Activated naive CD4-positive, alpha-beta T cell treated with anti-CD3 and anti-CD28 coated beads, Interleukin-2, amount 50 U/mL, for 16 hours (primary cell): ENCODE data around the gene HSD11B1.

Source experiments
- DNase-seq: peaks from one replicate; pipeline ENCODE4 v3.0.0-alpha.2; 2020

HSD11B1 gene

DNA sequence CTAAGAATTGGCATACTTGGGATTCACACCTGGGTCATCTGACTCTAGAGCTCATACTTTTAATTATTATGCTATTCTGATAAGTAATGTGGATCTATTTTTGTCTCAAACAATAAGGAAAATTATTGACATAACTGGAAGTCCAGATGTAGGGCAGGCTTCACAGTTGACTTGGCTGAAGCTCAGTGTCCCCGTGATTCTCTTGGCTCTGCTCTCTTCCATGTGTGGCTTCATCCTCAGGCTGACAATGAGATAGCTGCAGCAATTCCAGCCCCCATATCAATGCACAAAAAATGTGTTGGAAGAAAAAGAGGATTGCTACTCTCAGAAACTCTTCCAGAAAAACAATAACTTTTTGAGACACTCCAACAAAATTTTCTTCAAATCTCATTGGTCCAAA is 23.8 kb downstream of the HSD11B1 start:
- no peak for DNase-seq

DNA sequence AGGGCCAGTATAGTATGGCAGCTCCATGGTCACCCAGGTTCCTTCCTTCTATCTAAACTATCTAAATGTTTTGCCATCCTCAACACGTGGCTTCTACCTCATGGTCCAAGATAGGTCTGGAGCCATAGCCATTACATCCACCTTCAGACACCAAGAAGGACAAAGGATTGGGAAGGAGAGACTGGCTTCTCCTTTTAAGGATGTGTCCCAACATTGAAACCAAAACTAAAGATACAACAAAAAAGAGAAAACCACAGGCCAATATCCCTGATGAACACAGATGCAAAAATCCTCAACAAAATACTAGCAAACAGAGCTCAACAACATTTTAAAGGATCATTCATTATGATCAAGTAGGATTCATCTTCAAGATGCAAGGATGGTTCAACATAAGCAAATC is 24.8 kb downstream of the HSD11B1 start:
- no peak for DNase-seq

DNA sequence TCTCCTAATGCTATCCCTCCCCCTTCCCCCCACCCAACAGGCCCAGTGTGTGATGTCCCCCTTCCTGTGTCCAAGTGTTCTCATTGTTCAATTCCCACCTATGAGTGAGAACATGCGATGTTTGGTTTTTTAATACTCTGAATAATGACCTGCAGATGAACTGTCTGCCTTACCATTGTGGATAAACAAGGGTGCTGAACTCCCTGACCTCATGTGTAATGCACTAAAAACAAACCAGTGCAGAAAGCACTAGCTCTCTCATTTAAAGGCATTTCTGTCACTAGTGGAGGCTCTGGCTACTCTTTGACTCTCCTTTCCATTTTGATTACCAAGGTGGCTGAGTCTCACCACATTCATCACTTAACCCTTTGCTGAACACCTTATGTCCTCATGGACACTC is 28.1 kb downstream of the HSD11B1 start:
- no peak for DNase-seq

DNA sequence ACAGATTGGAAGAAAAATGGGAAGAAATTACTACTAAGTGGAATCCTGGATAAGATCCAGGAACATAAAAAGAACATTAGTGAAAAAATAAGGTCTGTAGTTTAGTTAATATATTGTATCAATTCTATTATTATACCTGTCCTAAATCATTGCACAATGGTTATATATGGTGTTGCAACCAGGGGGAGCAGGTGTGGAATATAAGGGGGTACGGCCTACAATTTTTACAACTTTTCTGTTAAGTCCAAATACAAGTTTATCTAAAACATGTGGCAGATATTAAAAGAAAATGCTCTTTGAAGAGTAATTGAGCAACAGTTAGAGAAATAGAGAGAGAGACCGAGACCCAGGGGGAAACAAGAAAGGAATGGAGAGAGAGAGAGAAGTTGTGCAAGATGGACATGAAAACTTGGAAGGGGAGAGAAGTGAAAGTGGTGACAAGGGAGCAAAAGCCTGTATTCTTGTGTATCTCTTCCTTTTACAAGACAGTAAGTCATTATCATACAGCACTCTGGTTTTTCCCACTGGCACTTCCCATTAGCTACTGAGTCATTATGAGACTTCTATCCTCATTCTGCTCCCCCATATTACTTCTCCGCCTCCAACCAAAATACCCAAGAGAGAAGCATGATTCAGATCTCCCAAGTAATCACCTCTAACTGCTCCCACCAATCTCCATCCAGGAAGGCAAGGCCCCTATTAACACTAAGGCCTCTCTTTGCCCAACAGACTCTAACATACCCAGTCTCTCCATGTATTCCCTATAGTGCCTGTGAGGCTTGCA is 29.0 kb downstream of the HSD11B1 start:
- no peak for DNase-seq

DNA sequence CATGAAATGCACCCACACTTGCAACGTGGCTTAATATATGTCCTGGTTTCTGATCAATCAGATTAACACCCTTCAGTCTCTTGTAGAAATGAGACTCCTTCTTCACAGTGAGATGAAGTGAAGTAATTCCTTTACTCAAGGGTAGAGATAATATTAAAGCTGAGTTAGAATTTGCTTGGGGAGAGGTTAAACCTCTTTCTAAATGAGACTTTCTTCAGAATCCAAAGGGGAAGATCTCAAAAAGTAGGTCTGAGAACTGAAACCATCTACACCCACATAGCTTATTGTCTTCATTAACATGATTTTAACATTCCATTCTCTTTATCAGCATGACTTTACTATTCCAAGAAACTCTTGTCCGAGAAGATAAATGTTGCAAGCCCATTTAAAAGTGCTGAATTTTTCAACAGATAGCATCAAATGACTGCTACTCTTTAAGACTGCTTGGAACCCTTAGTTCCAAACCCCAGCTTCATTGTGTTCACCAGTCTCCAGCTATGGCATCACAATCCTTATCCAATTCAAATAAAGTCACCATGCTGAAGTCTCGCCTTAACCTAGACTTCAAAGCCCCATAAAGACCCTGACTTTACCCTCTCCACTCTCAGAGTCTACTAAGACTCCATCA is 32.0 kb downstream of the HSD11B1 start:
- no peak for DNase-seq

DNA sequence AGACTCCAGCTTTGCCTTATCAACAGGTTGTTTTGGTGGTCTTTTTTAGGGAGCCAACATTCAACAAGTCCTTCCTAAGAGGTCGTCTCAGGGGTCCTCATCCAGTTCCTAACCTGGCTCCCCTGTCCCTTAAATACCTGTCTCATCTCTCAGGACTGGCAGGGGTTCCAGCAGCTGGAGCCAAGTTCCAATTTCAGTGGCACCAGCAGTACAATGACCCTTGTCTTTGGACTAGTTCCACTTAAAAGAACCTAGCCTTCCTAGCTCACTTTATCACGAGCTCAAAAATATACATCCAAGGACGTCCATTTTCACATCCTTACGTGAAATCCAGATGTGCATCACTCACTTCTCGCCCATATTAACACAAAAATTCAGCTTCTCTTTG is 32.5 kb downstream of the HSD11B1 start:
- no peak for DNase-seq

DNA sequence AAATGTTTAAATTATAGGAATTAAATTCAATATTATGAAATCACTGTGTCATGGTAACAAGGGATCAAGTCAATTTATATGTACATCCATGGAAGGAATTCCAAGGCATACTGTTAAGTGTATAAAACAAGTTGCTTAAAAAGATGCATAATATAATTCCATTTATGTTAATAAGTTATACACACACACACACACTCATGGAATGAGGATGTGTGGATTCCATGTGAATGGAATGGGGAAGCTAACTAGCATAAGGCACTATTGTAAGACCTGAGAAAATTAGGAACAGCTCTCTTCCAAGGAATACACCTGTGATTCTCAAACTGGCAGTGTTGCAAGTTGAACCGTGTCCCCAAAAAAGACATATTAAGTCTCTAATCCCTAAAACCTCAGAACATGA is 33.6 kb downstream of the HSD11B1 start:
- no peak for DNase-seq

DNA sequence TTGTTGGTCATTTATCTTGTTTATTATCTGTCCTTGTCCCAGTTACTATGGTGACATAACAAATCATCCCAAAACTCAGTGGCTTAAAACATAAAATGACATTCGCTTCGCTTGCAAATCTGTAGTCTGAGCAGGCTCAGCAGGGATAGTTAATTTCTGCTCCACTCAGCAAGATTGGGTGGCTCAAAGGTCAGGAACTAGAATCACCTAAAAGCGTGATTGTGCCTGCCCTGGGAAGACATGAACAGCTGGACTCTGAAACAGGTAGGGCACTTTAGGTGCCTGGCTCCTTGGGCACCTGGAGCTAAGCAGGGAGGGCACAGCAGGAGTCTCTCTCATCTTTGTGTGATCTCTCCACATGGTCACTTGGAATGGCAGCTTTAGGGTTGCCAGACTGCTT is 36.5 kb downstream of the HSD11B1 start:
- DNase-seq: no peak

DNA sequence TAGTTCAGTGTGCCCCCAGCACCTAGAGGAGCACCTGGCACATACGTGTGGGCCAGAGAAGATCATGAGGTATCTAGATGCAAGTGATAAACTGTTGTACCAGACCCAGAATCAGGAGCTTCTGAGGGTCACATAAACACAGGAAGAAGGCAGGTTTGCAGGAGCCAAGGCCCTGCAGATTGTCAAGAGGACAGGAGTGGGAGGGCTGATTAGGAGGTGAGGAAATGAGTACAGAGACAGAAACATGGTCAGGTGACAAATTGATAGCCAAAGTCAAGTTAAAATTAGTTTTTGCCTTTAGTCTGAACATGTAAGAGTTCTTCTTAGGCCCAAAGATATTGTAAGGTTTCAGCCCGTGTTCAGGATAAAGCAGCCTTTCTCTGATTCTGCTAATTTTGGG is 37.2 kb downstream of the HSD11B1 start:
- DNase-seq: no peak

DNA sequence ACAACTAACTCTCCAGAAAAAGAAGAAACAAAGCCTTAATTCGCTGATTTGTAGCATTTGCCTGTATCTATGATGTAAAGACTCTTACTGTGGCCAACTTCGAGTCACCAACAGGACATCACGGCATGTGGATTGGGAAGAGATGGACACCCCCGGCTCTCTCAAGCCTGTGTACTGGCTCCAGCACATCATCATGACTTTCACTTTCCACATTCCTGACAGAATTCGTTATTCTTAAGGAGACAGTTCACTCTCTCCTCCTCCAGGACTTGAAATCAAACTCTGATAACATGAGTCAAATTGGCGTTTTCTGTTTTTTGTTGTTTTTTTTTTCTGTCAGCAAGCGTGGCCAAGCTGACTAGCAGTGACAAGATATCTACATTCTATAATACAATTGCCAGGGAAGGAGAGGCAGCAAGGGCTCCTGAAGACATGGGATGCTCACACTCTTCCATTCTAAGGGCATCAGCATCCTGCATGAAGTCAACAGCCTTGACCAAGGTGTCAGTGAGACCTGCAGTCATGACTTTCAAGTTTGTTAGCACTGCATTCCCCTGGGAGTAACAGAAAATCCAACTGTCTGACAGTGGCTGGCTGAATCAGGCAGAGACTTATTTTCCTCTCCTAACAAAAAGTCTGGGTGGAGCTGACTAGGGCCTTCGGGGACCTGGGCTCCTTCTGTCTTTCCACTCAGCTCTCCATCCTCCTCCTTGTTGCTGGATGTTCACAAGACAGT is 37.9 kb downstream of the HSD11B1 start:
- no peak for DNase-seq

DNA sequence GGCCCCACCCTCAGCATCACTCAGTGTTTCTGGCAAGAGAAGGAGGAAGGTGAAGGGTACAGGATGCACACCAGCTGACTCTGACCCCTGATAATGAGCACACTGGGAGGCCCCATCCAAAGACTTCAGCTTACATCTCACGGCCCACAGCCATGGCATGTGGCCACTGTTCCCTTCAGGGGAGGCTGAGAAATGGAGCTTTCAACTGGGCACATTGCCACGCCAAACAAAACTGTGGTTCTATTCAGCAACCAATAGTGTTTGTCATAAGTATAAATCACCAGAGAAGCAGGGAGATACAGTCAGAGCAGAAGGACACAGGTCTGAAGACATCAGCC is 38.5 kb downstream of the HSD11B1 start:
- no peak for DNase-seq

DNA sequence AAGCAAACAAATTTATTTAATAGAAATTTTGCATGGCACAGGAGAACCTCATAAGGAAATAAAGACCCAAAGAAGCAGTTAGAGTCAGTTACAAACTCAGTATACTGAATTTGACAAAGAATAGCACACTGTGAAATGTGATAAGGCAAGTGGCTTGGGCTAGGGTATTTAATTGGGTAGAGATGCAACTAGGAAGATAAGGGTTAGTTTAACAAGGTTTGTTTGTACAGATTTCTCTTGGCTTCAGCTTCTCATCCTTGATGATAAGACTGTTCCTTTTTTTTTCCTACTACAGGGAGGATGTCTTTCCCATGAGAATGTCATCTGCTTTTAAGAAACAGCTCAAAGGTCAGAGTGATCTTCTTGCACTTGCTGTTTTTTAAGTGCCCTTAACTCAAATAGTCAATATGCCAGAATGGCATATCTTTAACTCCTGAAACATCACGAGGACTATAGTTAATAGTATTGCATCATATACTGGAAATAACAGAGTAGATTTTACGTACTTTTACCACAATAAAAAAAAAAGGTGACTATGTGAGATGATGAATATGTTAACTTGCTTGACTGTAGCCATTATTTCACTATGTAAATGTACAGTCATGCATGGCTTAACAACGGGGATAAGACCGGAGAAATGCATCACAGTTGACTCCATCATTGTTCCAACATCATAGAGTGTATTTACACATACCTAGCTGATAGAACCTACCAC is 42.0 kb downstream of the HSD11B1 start:
- no peak for DNase-seq

DNA sequence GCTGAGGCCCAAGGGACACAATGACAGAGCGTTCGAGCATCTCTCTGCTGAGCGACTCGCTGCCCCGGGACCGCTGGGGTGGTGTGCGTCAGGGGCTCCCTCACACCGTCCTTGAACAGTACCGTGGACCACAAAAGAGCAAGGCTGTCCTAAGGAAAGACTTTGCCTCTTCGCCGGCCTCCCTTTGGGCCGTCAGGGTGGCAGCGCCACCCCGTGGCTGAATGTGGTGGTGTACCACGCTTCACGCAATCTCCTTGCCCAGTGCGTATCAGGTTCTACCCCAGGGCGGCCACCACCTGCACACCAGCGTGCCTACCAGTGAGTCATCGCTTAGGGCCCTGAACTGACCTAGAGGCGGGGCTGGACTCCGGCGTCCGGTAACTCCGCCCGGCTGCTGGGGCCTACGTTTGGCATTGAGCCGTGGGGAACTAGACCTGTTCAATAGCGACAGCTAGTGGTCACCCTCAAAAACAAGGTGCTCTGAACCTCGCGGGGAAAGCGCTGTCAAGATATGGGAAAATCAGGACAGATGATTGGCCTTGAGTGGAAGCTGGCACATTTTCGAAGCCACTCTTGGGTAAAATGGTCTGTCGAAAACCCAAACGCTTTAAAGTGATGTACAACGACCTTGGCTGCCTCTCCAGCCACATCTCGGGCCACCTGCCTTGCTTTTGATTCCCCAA is 43.1 kb downstream of the HSD11B1 start:
- DNase-seq: peak; percentile 83

DNA sequence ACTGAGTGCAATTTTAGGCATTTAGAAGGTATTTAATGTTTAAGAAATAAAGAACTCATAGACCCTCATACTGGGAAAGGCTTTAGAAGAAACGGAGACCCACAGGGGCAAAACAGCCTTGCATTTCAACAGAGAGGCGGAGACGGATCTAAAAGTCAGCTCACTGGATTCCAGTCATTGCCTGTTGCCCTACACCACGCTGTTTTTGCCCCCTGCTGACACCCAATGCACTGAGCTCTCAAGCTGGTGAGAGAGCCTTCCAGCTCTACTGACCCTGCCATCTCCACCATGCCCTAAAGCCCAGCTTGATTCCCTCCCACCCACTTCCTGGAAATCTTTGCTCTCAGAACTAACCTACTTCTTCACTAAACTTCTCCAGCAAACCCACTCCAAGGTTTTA is 44.0 kb downstream of the HSD11B1 start:
- DNase-seq: no peak

DNA sequence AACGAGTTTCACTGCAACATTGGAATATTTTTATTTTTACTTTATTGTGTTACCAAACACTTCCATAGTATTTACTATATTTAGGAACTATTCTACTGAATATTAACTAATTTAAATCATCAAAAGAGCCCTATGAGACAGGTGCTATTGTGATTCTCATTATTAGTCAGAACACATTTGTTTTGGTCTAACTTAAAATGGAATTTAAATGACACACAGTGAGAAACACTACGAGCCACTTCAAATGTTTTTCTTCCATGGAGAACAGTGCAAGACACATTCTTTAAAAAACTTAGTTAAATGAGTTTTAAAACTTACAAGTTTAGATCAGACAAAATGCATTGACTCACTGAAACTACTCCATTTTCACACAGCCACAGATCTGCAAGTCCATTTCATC is 44.6 kb downstream of the HSD11B1 start:
- no peak for DNase-seq

DNA sequence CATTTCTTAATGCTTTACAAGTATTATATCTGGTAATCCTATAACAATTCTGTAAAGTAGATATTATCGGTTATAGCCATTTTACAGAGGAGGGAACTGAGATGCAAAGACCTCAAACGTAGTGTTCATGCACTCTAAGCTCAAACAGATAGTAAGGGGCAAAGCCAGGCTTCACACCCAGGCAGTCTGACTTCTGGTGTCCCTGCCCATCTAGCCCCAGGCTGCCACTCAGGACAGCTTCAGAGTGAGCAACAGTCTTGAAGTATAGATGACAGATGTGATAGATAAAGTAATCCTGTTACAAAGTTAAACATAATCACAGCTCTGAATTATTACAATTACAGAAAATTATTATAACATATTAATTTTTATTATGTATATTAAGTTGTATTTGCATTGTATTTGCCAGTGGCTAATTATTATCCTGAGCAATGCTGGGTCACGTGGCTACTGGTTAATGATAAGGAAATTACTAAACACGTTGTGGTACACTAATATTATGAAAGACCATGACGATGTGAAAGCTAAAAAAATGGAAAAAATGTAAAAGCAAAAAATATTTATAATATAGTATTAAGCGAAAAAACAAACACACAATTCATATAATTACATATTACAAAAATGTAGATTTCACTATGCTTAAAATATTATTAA is 45.2 kb downstream of the HSD11B1 start:
- no peak for DNase-seq

DNA sequence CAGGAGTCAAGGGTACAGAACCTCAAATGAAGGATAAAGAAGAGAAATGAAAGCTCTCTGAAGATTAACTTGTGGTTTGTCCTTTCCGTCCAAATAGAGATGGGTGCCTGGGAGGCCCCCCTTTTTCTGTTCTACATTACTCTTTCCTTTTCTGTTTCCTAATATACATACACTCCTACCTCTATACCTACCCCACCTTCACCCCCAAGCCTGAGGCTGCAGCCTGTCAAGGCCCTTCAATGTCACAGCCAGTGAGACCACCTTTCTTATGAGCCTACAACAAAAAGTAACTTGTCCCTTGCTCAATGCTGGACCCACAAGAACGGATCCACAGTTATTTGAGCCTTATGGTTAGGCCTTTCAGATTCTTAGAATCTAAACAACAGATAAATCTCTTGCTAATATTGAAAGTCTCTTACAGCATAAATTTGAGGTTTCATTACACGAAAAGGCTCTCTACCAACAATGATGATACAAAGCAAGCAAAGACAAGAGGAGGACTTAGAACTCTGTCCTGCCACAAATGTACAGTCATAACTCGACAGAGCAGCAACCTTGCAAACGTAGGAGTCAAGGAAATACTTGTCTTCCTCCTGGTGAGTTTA is 47.1 kb downstream of the HSD11B1 start:
- peak; percentile 51 for DNase-seq

DNA sequence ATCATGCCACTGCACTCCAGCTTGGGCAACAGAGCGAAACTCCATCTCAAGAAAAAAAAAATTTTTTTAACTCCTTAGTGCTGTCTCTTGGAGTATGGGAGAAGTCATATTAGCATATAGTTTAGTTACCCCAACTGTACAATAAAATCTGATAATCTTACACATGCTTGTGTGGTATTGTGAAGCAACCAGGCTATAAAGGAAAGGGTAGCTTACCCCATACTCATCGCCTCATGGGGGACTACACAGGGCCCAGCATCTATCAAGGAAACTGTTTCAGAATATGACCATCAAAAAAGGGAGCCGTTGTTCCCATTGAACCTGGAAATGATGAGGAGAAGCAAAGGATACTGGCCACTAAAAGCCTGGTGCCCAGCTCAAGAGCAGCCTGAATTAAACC is 48.2 kb downstream of the HSD11B1 start:
- no peak for DNase-seq

DNA sequence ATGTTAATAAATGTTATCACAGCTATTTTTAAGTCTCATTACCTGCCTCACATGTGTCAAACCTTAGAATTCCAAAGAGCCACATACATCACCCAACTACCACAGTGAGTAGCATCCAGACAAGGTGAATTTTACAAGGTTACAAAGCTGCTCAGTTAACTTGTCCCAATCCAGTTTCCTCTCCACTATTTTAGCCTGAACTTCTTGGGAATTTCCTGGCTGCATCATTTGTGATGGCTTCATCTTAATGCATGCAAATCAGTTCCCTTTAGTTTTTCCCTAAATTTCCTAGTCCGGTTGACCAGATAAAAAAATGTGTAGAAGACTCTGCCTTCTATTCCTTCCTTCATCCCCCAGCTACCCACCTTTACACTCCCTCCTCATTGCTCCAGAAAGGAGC is 50.6 kb downstream of the HSD11B1 start:
- no peak for DNase-seq

DNA sequence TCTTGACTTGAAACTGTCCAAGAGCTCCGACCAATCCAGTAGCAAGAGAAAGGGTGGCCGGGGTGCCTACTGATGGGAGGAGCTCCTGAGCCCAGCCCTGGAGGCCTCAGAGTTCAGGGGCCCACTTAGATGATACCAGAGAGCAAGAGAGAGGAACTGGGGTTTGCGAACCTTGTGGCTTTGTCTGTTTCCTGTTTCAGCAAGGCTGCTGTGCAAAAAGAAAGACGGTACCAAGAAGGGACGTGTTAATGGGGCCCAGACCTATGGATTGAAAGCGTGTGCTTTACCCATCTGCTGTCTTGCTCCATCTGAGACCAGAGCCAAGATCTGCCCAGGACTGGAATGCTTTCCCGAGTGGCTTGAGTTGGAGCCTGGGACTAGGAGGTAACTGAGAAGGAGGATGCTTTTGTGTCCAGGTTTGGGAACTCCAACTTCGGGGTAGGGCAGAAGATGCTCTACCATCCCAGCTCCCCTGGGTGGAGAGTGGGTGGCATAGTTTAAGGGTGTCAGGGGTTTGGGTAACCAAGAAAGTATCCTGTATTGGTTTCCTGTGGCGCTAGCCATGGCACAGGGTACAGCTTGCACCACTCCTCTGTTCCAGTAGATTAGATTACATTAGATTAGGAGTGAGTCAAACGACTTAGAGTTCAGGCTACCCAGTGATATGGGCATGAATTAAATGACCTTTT is 51.4 kb downstream of the HSD11B1 start, which contains the start of gene TRAF3IP3:
Gene TRAF3IP3 (plus strand): TSS at position 128 of the 689 bp plus-strand sequence. CDS start 3,987 bp downstream, outside the sequence.
- DNase-seq: peak; percentile 70
